Lung (tissue), 12 donors: ENCODE measurements around the gene SRBD1. TPM values are rescaled to one million over a fixed set of nuclear protein-coding genes. Genes with fewer than 3 reads are reported as not detected.

Source experiments
- ATAC-seq: fragments of 200-7000 bp; cut with Tn5 transposase; one replicate; pipeline ENCODE4 v1.9.1; 2020; ENCODE audit warnings: moderate number of reproducible peaks; ENCODE audit not compliant: insufficient read depth, low FRiP score
- DNase-seq, 3 donors: peaks; one replicate each; pipeline ENCODE4 v3.0.0-alpha.2; 2013 to 2017
- H3K27ac ChIP-seq, 2 donors: one replicate each; pipeline ENCODE4 v1.5.1; 2013; ENCODE audit warnings: mild to moderate bottlenecking in 2 of 2, moderate library complexity in 2 of 2, control low read depth in 1 of 2, inconsistent platforms in 1 of 2, low read depth in 1 of 2, low read length in 1 of 2
- H3K27me3 ChIP-seq, 3 donors: one replicate each; pipeline ENCODE4 v1.5.1; 2013; ENCODE audit warnings: low read length in 2 of 3; ENCODE audit not compliant: control insufficient read depth in 3 of 3, insufficient read depth in 3 of 3
- H3K36me3 ChIP-seq, 4 donors: one replicate each; pipeline ENCODE4 v1.5.1; 2013; ENCODE audit warnings: low read length in 4 of 4, mild to moderate bottlenecking in 1 of 4, moderate library complexity in 1 of 4; ENCODE audit not compliant: control insufficient read depth in 4 of 4, insufficient read depth in 4 of 4
- H3K4me1 ChIP-seq, 5 donors: one replicate each; pipeline ENCODE4 v1.5.1; 2013; ENCODE audit warnings: low read length in 5 of 5, mild to moderate bottlenecking in 2 of 5, moderate library complexity in 1 of 5; ENCODE audit not compliant: control insufficient read depth in 5 of 5, insufficient read depth in 5 of 5
- H3K4me3 ChIP-seq: one replicate; pipeline ENCODE4 v1.5.1; 2013; ENCODE audit warnings: mild to moderate bottlenecking, control low read depth, moderate library complexity
- H3K9ac ChIP-seq, 2 donors: one replicate each; pipeline ENCODE4 v1.5.1; 2013; ENCODE audit warnings: low read length in 2 of 2, control low read depth in 1 of 2; ENCODE audit not compliant: insufficient read depth in 1 of 2
- H3K9me3 ChIP-seq, 4 donors: one replicate each; pipeline ENCODE4 v1.5.1; 2013; ENCODE audit warnings: low read length in 3 of 4, mild to moderate bottlenecking in 1 of 4, moderate library complexity in 1 of 4; ENCODE audit not compliant: control insufficient read depth in 4 of 4, insufficient read depth in 3 of 4
- CTCF ChIP-seq: IDR thresholded peaks from 2 replicates; pipeline ENCODE4 v1.5.1; 2012; ENCODE audit warnings: mild to moderate bottlenecking; ENCODE audit errors: control extremely low read depth, extremely low read depth
- WGBS, 2 donors: extraction: QIAGEN DNeasy Blood & Tissue Kit; methylation state at CpG; one replicate each; pipeline ENCODE4 v1.1.7; 2013; 5-methylcytosine and 5-hydroxymethylcytosine counted together
- polyA plus RNA-seq, 2 donors: library from polyadenylated mRNA; stranded (reverse); fragments of 200-250 nt; gene quantifications; one replicate each; pipeline ENCODE4 v1.2.1, GENCODE V29; 2013
- total RNA-seq, 2 donors: library from RNA; depleted of rRNA in 1 of 2; stranded (reverse); fragments of >200 nt in 1 of 2; gene quantifications; one replicate each; pipeline ENCODE4 v1.2.1, GENCODE V29; 2014 to 2021
- donor health status: control.
- donor health status: control.
- donor health status: Bipolar disorder and iron deficiency.
- donor health status: healthy.
- donor health status: DM: yes; HTN: yes; CAD: no.

Gene SRBD1
- total and polyA plus RNA-seq, 4 donors = 5.6 to 30.6 (median 11.5) TPM

GRCh38 chr2:45379399-45380087 lies 231.5 kb downstream of the SRBD1 start:
- Histone ChIP-seq H3K27me3 (no peaks in the 10 kb centered on the region), H3K36me3 (no peaks in the 10 kb centered on the region), H3K4me1 (peaks cover 0 to 4% (median 0%) of the 10 kb centered on the region in 5 donors), H3K9ac (no peak overlapping the region), H3K4me3 (no peak overlapping the region), H3K9me3 (peaks cover 0 to 5% (median 0%) of the 10 kb centered on the region in 4 donors), H3K27ac (no peak overlapping the region)
- TF ChIP-seq CTCF = no peak
- DNase-seq (peak in 1 of 3 donors; percentile 15), ATAC-seq (no peak)
- 90 to 96% methylated on average over 3 of the region's 3 CpGs for WGBS, 2 donors

- WGBS, 2 donors = 77 to 92% methylated on average over 2 of the region's 2 CpGs
- no peak overlapping the region for H3K4me3 ChIP-seq
- DNase-seq = no peak
- no peak overlapping the region for H3K27ac ChIP-seq
- H3K4me1 ChIP-seq = peaks cover 0 to 2% (median 0%) of the 10 kb centered on the region in 5 donors
- no peaks in the 10 kb centered on the region for H3K27me3 ChIP-seq
- no peaks in the 10 kb centered on the region for H3K36me3 ChIP-seq
- no peak overlapping the region for H3K9ac ChIP-seq
- ATAC-seq = no peak
- TF ChIP-seq CTCF = no peak
- peaks cover 0 to 5% (median 0%) of the 10 kb centered on the region in 4 donors for H3K9me3 ChIP-seq
Measured at GRCh38 chr2:45373534-45373933, 237.5 kb downstream of the SRBD1 start.

- ATAC-seq = no peak
- Histone ChIP-seq H3K9ac (no peak overlapping the region), H3K9me3 (no peaks in the 10 kb centered on the region), H3K36me3 (no peaks in the 10 kb centered on the region), H3K4me3 (no peak overlapping the region), H3K27ac (no peak overlapping the region), H3K27me3 (no peaks in the 10 kb centered on the region), H3K4me1 (peaks cover 0 to 2% (median 0%) of the 10 kb centered on the region in 5 donors)
- 86 to 88% methylated on average over 2 of the region's 2 CpGs for WGBS, 2 donors
- DNase-seq = no peak
- no peak for TF ChIP-seq CTCF
Measured at GRCh38 chr2:45370369-45370768, 240.7 kb downstream of the SRBD1 start.
